ENCODE results near the gene KLHL42. TPM values are rescaled to one million over a fixed set of nuclear protein-coding genes. Genes with fewer than 3 reads are reported as not detected.

Gene KLHL42
- total and polyA plus RNA-seq, 7 donors = 0.94 to 4.6 (median 2.8) TPM

- 92 to 97% (median 93%) methylated on average over 2 of the region's 2 CpGs for WGBS, 3 donors
- Histone ChIP-seq H3K27ac (no peak overlapping the region), H3K36me3 (ENCODE audit: insufficient read depth in 1 of 2, low read depth in 1 of 2) (peaks cover 3 to 20% of the 10 kb centered on the region in 2 donors), H3K9me3 (no peaks in the 10 kb centered on the region), H3K4me3 (no peak overlapping the region), H3K27me3 (ENCODE audit: insufficient read depth in 3 of 3, low read length in 2 of 3) (no peaks in the 10 kb centered on the region), H3K4me1 (no peaks in the 10 kb centered on the region)
- intact Hi-C loops (cut with DNase I) = no loop called here
- TF ChIP-seq CTCF (IDR thresholded peaks at IDR 0.05) = no peak
- DNase-seq = no peak
- ATAC-seq = no peak
These were observed 22.9 kb downstream of the KLHL42 start for GRCh38 chr12:27802936-27803335.

GRCh38 chr12:27805238-27805637 lies 25.2 kb downstream of the KLHL42 start:
- 3 to 6% (median 4%) methylated on average over 1 of the region's 1 CpG for WGBS, 3 donors
- H3K9me3 ChIP-seq = no peaks in the 10 kb centered on the region
- intact Hi-C loops (cut with DNase I) = no loop called here
- TF ChIP-seq CTCF (IDR thresholded peaks at IDR 0.05) = no peak
- H3K4me3 ChIP-seq = no peak overlapping the region
- DNase-seq = no peak
- no peak for ATAC-seq
- H3K27ac ChIP-seq = no peak overlapping the region
- no peaks in the 10 kb centered on the region for H3K27me3 ChIP-seq (ENCODE audit: insufficient read depth in 3 of 3, low read length in 2 of 3)
- peaks cover 0 to under 1% of the 10 kb centered on the region in 2 donors for H3K36me3 ChIP-seq (ENCODE audit: insufficient read depth in 1 of 2, low read depth in 1 of 2)
- H3K4me1 ChIP-seq = no peaks in the 10 kb centered on the region

DNA sequence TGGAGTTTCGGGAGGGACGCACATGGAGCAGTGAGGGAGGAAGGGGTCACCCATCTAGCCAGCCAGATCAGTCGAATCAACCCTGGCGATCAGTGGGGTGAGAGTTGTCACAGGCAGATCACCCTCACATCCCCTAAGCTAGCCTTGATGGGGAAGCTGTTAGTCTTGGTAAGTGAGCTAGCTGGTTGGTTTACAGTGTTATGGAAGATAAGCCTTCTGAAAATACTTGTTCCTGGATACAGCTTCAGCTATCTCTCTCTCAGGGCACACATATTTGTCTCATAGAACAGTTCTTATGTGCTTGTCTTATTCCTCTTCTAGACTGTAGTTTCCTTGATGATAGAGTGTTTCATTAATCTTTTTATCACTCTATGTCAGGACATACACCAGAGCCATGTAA lies 26.2 kb downstream of the KLHL42 start:
- intact Hi-C loops (cut with DNase I) = no loop called here
- Histone ChIP-seq H3K27ac (no peak overlapping the region), H3K36me3 (ENCODE audit: insufficient read depth in 1 of 2, low read depth in 1 of 2) (no peaks in the 10 kb centered on the region), H3K9me3 (no peaks in the 10 kb centered on the region), H3K4me3 (no peak overlapping the region), H3K27me3 (ENCODE audit: insufficient read depth in 3 of 3, low read length in 2 of 3) (no peaks in the 10 kb centered on the region), H3K4me1 (no peaks in the 10 kb centered on the region)
- TF ChIP-seq CTCF (IDR thresholded peaks at IDR 0.05) = no peak
- 96 to 97% (median 96%) methylated on average over 4 of the region's 4 CpGs for WGBS, 3 donors
- ATAC-seq (no peak), DNase-seq (no peak)

DNA sequence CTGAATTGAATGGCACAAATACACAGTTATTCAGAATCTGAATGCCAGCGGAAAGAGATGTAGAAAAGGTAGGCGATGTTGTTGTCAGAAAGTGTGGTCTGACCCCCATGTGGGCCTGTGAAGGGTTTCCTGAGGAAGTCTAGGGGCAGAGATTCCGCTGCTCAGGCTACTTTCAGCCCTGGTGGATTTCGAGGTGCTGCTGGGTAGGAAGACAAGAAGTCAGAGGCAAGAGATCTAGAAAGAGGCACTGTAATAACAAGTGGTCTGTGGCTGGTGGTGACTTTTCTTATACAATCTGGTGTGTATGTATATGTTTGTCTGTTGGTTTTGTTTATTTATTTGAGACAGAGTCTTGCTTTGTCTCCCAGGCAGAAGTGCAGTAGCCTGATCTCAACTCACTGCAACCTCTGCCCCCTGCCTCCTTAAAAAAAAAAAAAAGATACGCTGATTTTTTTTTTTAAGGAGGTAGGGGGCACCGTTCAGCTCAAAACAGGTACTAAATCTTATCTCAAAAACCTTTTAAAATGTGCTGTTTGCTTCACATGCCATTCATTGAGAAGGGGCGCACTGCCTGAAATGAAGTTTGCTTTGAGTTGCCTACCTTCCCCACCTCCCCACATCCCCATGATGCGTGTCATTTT lies 27.1 kb downstream of the KLHL42 start:
- H3K4me1 ChIP-seq = no peaks in the 10 kb centered on the region
- no peak overlapping the region for H3K4me3 ChIP-seq
- H3K27ac ChIP-seq = no peak overlapping the region
- no peaks in the 10 kb centered on the region for H3K36me3 ChIP-seq (ENCODE audit: insufficient read depth in 1 of 2, low read depth in 1 of 2)
- intact Hi-C loops (cut with DNase I) = no loop called here
- WGBS, 3 donors = 70 to 80% (median 76%) methylated on average over 8 of the region's 8 CpGs
- DNase-seq (no peak), ATAC-seq (no peak)
- H3K9me3 ChIP-seq = no peaks in the 10 kb centered on the region
- no peaks in the 10 kb centered on the region for H3K27me3 ChIP-seq (ENCODE audit: insufficient read depth in 3 of 3, low read length in 2 of 3)
- TF ChIP-seq CTCF (IDR thresholded peaks at IDR 0.05) = no peak

DNA sequence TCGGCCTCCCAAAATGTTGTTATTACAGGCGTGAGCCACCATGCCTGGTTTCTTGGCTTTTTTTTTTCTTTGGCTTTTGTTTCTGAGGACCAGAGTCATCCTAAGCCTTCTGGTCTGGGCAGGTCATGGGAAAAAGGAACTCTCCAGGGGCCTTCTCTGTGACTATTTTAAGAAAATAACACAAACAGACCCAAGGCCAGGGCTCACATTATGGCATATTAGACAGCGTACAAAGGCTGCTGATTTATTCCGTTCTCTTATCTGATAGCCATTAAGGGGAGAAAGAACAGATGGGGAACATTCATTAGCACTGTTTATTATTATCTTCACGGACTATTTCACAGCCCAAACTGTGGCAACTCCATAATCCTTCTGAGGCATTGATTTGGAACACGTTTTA lies 28.8 kb downstream of the KLHL42 start:
- intact Hi-C loops (cut with DNase I) = no loop called here
- Histone ChIP-seq H3K36me3 (ENCODE audit: insufficient read depth in 1 of 2, low read depth in 1 of 2) (no peaks in the 10 kb centered on the region), H3K27me3 (ENCODE audit: insufficient read depth in 3 of 3, low read length in 2 of 3) (no peaks in the 10 kb centered on the region), H3K4me3 (no peak overlapping the region), H3K9me3 (no peaks in the 10 kb centered on the region), H3K27ac (no peak overlapping the region), H3K4me1 (no peaks in the 10 kb centered on the region)
- 24 to 48% (median 28%) methylated on average over 6 of the region's 6 CpGs for WGBS, 3 donors
- ATAC-seq (no peak), DNase-seq (no peak)
- no peak for TF ChIP-seq CTCF (IDR thresholded peaks at IDR 0.05)

All from psoas muscle (tissue), 8 donors.